IMR-90 (cell line): ENCODE measurements around the gene HSBP1L1. TPM values are rescaled to one million over a fixed set of nuclear protein-coding genes. Genes with fewer than 3 reads are reported as not detected.

Experiments
- ATAC-seq: fragments of 200-7000 bp; cut with Tn5 transposase; 2 replicates; pipeline ENCODE4 v1.9.1; 2020; ENCODE audit warnings: low read depth, mild to moderate bottlenecking, moderate library complexity
- BruUV-seq: library from RNA; stranded (reverse); fragments of 400-500 nt; replicated peaks from 2 replicates; lab custom pipeline; 2021; lab: Mats Ljungman, UMichigan
- CTCF ChIA-PET: fragments of 300-600 bp; formaldehyde crosslinking; extraction: SDS; loops from one replicate; lab custom pipeline; 2021; ENCODE audit warnings: antibody characterized with exemption; lab: Yijun Ruan, JAX
- POLR2A ChIA-PET: fragments of 300-600 bp; sonication (Branson Sonifier 250); formaldehyde crosslinking; loops from one replicate; lab custom pipeline; 2022; ENCODE audit warnings: antibody characterized with exemption; ENCODE audit not compliant: unreplicated experiment; lab: Charles Lee
- DNase-seq: peaks from one replicate; pipeline ENCODE4 v3.0.0; 2013
- H2AFZ ChIP-seq: replicated peaks from 2 replicates; pipeline ENCODE3; 2013; ENCODE audit warnings: low read length, mild to moderate bottlenecking; ENCODE audit not compliant: poor library complexity
- H2AK5ac ChIP-seq: 2 replicates; pipeline ENCODE4 v1.6.1; 2013; ENCODE audit warnings: low read depth, low read length, inconsistent platforms
- H2AK9ac ChIP-seq: replicated peaks from 2 replicates; pipeline ENCODE3; 2013; ENCODE audit warnings: mild to moderate bottlenecking, low read depth, low read length, moderate library complexity; ENCODE audit not compliant: poor library complexity
- H2BK120ac ChIP-seq: 2 replicates; pipeline ENCODE4 v1.6.1; 2013; ENCODE audit warnings: low read depth, low read length, inconsistent platforms
- H2BK15ac ChIP-seq: 3 replicates; pipeline ENCODE4 v1.6.1; 2013; ENCODE audit warnings: low read depth, low read length, inconsistent platforms
- H2BK20ac ChIP-seq: 2 replicates; pipeline ENCODE4 v1.6.1; 2013; ENCODE audit warnings: low read depth, mild to moderate bottlenecking, inconsistent platforms, low read length, moderate library complexity
- H2BK5ac ChIP-seq: 2 replicates; pipeline ENCODE4 v1.6.1; 2013; ENCODE audit warnings: mild to moderate bottlenecking, low read depth, low read length, inconsistent platforms; ENCODE audit not compliant: poor library complexity, severe bottlenecking
- H3K14ac ChIP-seq: replicated peaks from 2 replicates; pipeline ENCODE4 v1.6.1; 2013; ENCODE audit warnings: low read depth, low read length, inconsistent platforms
- H3K18ac ChIP-seq: 2 replicates; pipeline ENCODE4 v1.6.1; 2013; ENCODE audit warnings: low read depth, low read length, control low read depth
- H3K23ac ChIP-seq: 2 replicates; pipeline ENCODE4 v1.6.1; 2013; ENCODE audit warnings: low read depth, low read length, inconsistent platforms
- H3K27ac ChIP-seq: 2 replicates; pipeline ENCODE4 v1.5.1; 2013; ENCODE audit warnings: mild to moderate bottlenecking, control low read depth, low read length; ENCODE audit not compliant: insufficient read depth
- H3K27me3 ChIP-seq: 2 replicates; pipeline ENCODE4 v1.6.1; 2013; ENCODE audit warnings: low read length; ENCODE audit not compliant: control insufficient read depth, insufficient read depth
- H3K36me3 ChIP-seq: 2 replicates; pipeline ENCODE4 v1.6.1; 2013; ENCODE audit warnings: low read length, mixed read lengths; ENCODE audit not compliant: control insufficient read depth, insufficient read depth
- H3K4ac ChIP-seq: 2 replicates; pipeline ENCODE4 v1.6.1; 2013; ENCODE audit warnings: low read depth, low read length, inconsistent platforms
- H3K4me1 ChIP-seq: 2 replicates; pipeline ENCODE4 v1.6.1; 2013; ENCODE audit warnings: low read length, mixed read lengths; ENCODE audit not compliant: control insufficient read depth, insufficient read depth
- H3K4me2 ChIP-seq: 2 replicates; pipeline ENCODE4 v1.6.1; 2013; ENCODE audit warnings: low read depth, mild to moderate bottlenecking, control low read depth, low read length, moderate library complexity
- H3K4me3 ChIP-seq: 2 replicates; pipeline ENCODE4 v1.5.1; 2013; ENCODE audit warnings: low read depth, mild to moderate bottlenecking, control low read depth, low read length, moderate library complexity; ENCODE audit not compliant: insufficient read depth
- H3K56ac ChIP-seq: 2 replicates; pipeline ENCODE4 v1.6.1; 2013; ENCODE audit warnings: low read length, inconsistent platforms; ENCODE audit not compliant: insufficient read depth; ENCODE audit errors: extremely low read depth
- H3K79me1 ChIP-seq, 2 experiments: 2 replicates each; pipeline ENCODE4 v1.6.1; 2013; ENCODE audit warnings: low read length in 2 of 2, inconsistent platforms in 1 of 2, low read depth in 1 of 2
- H3K9ac ChIP-seq: 2 replicates; pipeline ENCODE4 v1.6.1; 2013; ENCODE audit warnings: low read depth, low read length, control low read depth
- H3K9me1 ChIP-seq: 2 replicates; pipeline ENCODE4 v1.6.1; 2013; ENCODE audit warnings: low read length, inconsistent platforms; ENCODE audit not compliant: insufficient read depth
- H3K9me3 ChIP-seq: 2 replicates; pipeline ENCODE4 v1.6.1; 2013; ENCODE audit warnings: low read length; ENCODE audit not compliant: control insufficient read depth, insufficient read depth
- H4K20me1 ChIP-seq: 2 replicates; pipeline ENCODE4 v1.6.1; 2013; ENCODE audit warnings: low read length, inconsistent platforms; ENCODE audit not compliant: insufficient read depth
- H4K5ac ChIP-seq: 2 replicates; pipeline ENCODE4 v1.6.1; 2013; ENCODE audit warnings: mild to moderate bottlenecking, low read depth, low read length, control low read depth
- H4K8ac ChIP-seq, 2 experiments: 2 replicates each; pipeline ENCODE4 v1.6.1; 2013; ENCODE audit warnings: low read depth in 2 of 2, low read length in 2 of 2, control low read depth in 1 of 2, inconsistent platforms in 1 of 2
- H4K91ac ChIP-seq: 2 replicates; pipeline ENCODE4 v1.6.1; 2013; ENCODE audit warnings: low read depth, low read length, inconsistent platforms; ENCODE audit not compliant: insufficient read depth
- BHLHE40 ChIP-seq: fragments of 150-350 bp; IDR thresholded peaks from 2 replicates; pipeline ENCODE4 v1.6.1; 2016; ENCODE audit warnings: mild to moderate bottlenecking, low read depth, low read length
- MAZ ChIP-seq: IDR thresholded peaks from 2 replicates; pipeline ENCODE4 v1.6.1; 2012; ENCODE audit warnings: low read depth, mild to moderate bottlenecking, low read length, improper control_type of control experiment, moderate library complexity, borderline replicate concordance
- POLR2A ChIP-seq: IDR thresholded peaks from 2 replicates; pipeline ENCODE4 v1.6.1; 2012; ENCODE audit warnings: mild to moderate bottlenecking, low read depth, low read length
- WGBS, 2 experiments: methylation state at CpG; one replicate each; pipeline versions ENCODE4 v1.1.5 to v1.1.7; 2013; ENCODE audit warnings: missing lambda C conversion rate in 2 of 2; ENCODE audit not compliant: insufficient read length in 1 of 2; ENCODE audit errors: extremely low coverage in 2 of 2; 5-methylcytosine and 5-hydroxymethylcytosine counted together
- dilution Hi-C: fragments of 300-500 bp; cut with HindIII; formaldehyde crosslinking; loops from one replicate; pipeline ENCODE4 v1.14.3; 2018; ENCODE audit warnings: low sequenced_read_pairs; ENCODE audit not compliant: unreplicated experiment
- in situ Hi-C: fragments of 300-500 bp; cut with MboI; formaldehyde crosslinking; loops from 3 replicates; pipeline ENCODE4 v1.14.3; 2019; ENCODE audit warnings: low sequenced_read_pairs, inconsistent platforms, mixed read lengths
- intact Hi-C: fragments of 100-400 bp; cut with micrococcal nuclease; formaldehyde crosslinking; loops from 2 replicates; pipeline ENCODE4 v1.10.0; 2022
- polyA plus RNA-seq, 3 experiments: library from polyadenylated mRNA; depleted of rRNA; stranded (reverse); fragments of >200 nt; gene quantifications; 2 replicates each; pipeline ENCODE4 v1.2.3, GENCODE V29; 2012; ENCODE audit warnings: low replicate concordance in 1 of 3
- total RNA-seq: library from RNA; depleted of rRNA; stranded (reverse); fragments of >200 nt; gene quantifications from 2 replicates; pipeline ENCODE4 v1.2.3, GENCODE V29; 2012

HSBP1L1 gene
- total and polyA plus RNA-seq, 2 of the 4 experiments (the other 2 are of a cell fraction): 8.6 to 18.0 TPM

- BruUV-seq: no TSS peak
- H3K23ac ChIP-seq: no peak overlapping the region
- H3K9me1 ChIP-seq: peaks cover 7% of the 10 kb centered on the region; the same call in 1 of the 2 replicates
- peaks cover 46% of the 10 kb centered on the region for H3K36me3 ChIP-seq
- no peak overlapping the region for H3K14ac ChIP-seq
- no peak overlapping the region for H2AFZ ChIP-seq
- ChIA-PET CTCF (interaction anchor here (0.6 kb wide), 1 partner anchor 250 kb away, joined by 3 read pairs; no protein-coding TSS in a partner anchor), POLR2A (interaction anchor here (0.5 kb wide), 1 partner anchor 24 kb away, joined by 6 read pairs; no protein-coding TSS in a partner anchor)
- H3K27ac ChIP-seq: no peak overlapping the region
- no peak overlapping the region for H3K4ac ChIP-seq
- H4K20me1 ChIP-seq: peaks cover 43% of the 10 kb centered on the region
- H3K56ac ChIP-seq: no peak overlapping the region
- intact Hi-C loops (no loop called here), dilution Hi-C loops (no loop called here), in situ Hi-C loops (no loop called here)
- H2BK120ac ChIP-seq: no peak overlapping the region
- no peaks in the 10 kb centered on the region for H3K27me3 ChIP-seq
- no peak overlapping the region for H3K4me3 ChIP-seq
- H3K9ac ChIP-seq: no peak overlapping the region
- H2AK5ac ChIP-seq: no peak overlapping the region
- 93% methylated on average over 3 of the region's 9 CpGs; no CpG with 5 or more reads in 1 of the 2 experiments for WGBS, 2 experiments
- TF ChIP-seq BHLHE40 (no peak), POLR2A (no peak), MAZ (no peak)
- no peak overlapping the region for H2BK20ac ChIP-seq
- H3K4me2 ChIP-seq: no peak overlapping the region
- no peak overlapping the region for H4K5ac ChIP-seq
- ATAC-seq (no peak), DNase-seq (no peak)
- H2BK15ac ChIP-seq: no peak overlapping the region
- H2AK9ac ChIP-seq: no peak overlapping the region
- H3K4me1 ChIP-seq: peaks cover 2% of the 10 kb centered on the region; the same call in 1 of the 2 replicates
- H3K9me3 ChIP-seq: no peaks in the 10 kb centered on the region
- H3K79me1 ChIP-seq: peaks cover 38 to 79% of the 10 kb centered on the region in 2 experiments
- H2BK5ac ChIP-seq: no peak overlapping the region
- no peak overlapping the region for H4K91ac ChIP-seq
- H3K18ac ChIP-seq: no peak overlapping the region
- no peak overlapping the region; a peak in 1 of 4 replicates for H4K8ac ChIP-seq
Observed at GRCh38 chr18:79971986-79972385, 7.5 kb downstream of the HSBP1L1 start.
